TTC549 (cell line): ENCODE measurements around the gene MATK.
"Not testable (repeated sequence)": the region's sequence is repeated elsewhere in the genome, so short reads cannot be mapped to it uniquely, and the experiment has no call there.

Experiments
- FAIRE-seq: peaks from 2 replicates; lab custom pipeline; 2012; peaks lifted over from hg19 to GRCh38; lab: Jason Lieb, UNC

MATK gene

DNA sequence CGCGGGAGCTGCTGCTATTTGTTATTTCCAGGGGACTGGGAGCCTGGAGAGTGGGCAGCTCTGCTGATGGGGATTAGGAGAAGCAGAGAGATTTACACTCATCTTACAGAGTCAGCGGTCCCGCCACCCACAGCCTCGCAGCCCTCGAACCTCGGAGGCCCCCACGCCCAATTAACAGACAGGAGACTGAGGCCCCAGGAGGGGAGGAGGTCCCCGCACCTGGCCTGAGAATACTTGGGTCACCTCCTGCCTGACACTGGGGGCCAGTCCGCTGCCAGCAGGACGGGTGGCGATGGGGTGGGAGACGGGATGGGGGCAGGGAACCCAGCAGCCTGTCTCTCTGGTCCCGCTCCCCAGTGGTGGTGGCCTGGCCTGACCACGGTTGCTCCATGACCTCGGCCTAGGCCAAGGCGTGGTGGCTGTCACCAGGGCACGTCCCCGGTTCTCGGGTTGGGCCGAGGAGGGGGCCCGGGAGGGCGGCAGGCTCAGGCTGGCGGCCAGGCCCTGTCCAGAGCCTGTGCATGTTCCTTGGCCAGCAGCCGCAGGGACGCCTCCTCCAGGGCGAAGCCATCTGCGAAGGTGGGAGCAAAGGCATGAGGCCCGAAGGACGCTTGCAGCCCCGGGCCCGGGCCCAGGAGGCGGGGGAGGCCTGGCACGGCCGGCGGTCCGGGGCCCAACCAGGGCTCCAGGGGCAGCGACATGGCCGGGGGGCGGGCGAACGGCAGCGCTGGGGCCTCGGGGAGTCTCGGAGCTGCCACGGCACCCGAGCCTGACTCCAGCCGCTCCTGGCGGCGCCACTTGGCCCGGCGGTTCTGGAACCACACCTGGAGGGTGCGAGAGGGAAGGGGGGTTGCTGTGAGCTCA lies 15.8 kb downstream of the MATK start:
- no peak for FAIRE-seq

- FAIRE-seq, result no peak
Observed at GRCh38 chr19:3769494-3769893, 16.7 kb downstream of the MATK start.

DNA sequence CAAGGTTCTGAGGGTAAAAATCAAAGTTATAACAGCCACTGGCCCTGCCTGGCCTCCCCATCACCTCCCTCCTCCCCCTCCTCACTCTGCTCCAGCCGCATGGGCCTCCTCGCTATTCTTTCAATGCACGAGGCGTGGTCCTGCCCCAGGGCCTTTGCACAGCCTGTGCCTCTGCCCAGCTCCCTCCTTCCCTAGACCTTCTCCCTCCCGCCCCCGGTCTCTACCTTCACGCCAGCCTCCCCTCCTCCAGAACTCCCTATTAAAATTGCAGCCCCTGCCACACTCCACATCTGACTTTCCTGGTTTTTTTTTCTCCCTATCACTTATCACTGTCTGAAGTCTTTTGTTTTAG lies 17.5 kb downstream of the MATK start:
- FAIRE-seq, result no peak

DNA sequence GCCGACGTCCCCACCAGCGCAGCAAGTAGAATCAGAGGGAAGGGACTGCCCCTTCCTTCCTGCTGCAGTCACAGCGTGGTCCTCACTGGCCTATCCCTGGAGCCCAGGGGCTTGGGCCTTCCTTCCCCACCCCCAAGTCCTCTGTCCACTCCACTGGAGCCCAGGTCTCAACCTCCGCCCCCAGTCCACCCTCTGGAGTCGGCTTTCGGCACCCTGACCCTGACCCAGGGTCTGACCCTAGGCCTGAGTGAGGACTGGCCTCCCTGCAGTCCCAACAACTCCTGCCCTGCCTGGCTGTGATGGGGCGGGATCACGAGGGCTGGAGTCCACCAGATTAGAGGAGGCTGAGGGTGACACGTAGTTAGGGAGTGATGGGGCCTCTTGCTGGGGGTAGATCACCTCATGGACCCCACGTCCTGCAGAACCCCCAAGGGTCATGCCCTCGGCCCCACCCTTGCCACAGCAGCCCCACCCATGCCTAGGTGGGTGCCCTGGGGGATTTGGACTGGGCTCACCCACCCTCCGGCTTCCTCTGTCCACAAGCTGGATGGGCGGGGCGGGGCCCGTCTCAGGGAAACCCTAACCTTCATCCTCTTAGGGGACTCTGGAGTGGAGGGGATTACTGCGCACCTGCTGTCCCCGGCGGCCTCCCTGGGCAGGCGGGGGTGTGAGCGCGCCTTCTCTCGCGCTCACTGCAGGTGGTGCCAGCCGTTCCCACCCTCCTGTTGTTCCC lies 18.0 kb downstream of the MATK start:
- FAIRE-seq, result no peak

DNA sequence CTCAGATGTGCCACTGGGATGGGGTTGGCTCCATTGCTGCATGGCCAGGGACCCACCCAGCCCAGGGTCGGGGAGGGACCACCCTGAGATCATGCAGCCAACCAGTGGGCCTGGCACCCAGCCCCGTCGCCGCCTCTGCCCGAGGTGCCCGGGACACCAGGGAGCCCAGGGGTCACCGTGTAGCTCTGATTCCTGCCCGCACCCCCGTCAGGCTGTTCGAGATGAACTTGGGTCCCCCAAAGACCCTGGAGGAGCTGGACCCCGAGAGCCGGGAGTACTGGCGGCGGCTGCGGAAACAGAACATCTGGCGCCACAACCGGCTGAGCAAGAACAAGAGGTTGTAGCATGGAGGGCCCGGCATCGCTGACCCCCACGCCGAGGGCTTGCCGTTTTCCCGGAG lies 19.1 kb downstream of the MATK start:
- no peak for FAIRE-seq

GRCh38 chr19:3766520-3766919 lies 19.7 kb downstream of the MATK start:
- no peak for FAIRE-seq

- not testable (repeated sequence) for FAIRE-seq
Observed at GRCh38 chr19:3765757-3766156, 20.4 kb downstream of the MATK start.

DNA sequence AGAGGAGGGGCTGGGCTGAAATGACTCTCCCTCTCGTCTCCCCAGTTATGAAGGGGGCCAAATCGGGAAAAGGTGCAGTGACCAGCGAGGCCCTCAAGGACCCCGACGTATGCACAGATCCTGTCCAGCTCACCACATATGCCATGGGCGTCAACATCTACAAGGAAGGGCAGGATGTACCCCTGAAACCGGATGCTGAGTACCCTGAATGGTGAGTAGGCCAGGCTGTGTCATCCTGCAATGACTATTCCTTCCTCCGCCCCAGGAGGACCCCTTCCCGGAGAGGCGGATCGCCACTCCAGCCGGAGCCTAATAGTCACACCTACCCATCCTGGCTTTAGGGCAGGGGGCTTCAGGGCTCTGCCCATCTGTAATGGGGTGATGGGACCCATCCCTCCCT lies 21.1 kb downstream of the MATK start:
- FAIRE-seq, result no peak

- FAIRE-seq, result peak; percentile 80
Observed at GRCh38 chr19:3762501-3763459, 23.4 kb downstream of the MATK start, which contains the start of gene MRPL54. Gene MRPL54 (plus strand): TSS chr19:3762682. CDS start chr19:3762701, 19 bp downstream.

DNA sequence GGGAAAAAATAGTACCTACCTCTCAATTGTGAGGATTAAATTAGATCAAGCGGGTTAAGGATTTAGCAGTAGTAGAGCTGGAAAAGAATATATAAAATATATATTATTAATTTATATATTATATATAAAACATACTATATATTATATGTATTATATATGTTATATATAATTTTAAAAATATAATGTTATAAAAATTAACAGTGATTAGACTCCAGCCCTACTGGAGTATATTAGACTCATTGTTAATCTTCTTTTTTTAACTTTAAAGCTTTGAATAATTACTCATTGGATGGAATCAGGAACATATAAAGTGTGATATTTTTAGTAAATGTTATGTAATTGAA lies 24.1 kb downstream of the MATK start:
- no peak for FAIRE-seq

- FAIRE-seq, result no peak
Observed at GRCh38 chr19:3761382-3762129, 24.6 kb downstream of the MATK start, which contains the start of gene APBA3. Gene APBA3 (minus strand): TSS chr19:3761692. CDS start chr19:3760264, 1,428 bp downstream.

DNA sequence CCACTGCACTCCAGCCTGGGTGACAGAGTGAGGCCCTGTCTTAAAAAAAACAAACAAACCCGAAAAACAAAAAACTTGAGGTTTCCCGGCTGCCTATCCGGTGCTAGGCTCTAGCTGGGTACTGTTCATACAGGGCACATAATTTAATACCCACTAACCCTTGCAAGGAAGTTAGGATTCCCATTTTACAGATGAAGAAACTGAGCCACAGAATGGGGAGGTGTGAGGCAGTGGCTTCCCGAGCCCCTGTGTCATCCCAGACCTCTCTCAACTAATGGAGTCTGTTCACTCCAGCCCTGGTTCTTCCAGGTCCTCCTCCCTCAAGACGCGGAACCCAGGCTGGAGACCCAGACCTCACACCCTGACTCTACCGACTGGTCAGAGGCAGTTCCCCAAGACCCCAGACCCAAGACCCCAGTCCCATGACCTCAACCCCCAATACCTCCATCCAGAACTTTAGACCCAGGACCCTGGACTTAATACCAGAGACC lies 25.3 kb downstream of the MATK start:
- no peak for FAIRE-seq

DNA sequence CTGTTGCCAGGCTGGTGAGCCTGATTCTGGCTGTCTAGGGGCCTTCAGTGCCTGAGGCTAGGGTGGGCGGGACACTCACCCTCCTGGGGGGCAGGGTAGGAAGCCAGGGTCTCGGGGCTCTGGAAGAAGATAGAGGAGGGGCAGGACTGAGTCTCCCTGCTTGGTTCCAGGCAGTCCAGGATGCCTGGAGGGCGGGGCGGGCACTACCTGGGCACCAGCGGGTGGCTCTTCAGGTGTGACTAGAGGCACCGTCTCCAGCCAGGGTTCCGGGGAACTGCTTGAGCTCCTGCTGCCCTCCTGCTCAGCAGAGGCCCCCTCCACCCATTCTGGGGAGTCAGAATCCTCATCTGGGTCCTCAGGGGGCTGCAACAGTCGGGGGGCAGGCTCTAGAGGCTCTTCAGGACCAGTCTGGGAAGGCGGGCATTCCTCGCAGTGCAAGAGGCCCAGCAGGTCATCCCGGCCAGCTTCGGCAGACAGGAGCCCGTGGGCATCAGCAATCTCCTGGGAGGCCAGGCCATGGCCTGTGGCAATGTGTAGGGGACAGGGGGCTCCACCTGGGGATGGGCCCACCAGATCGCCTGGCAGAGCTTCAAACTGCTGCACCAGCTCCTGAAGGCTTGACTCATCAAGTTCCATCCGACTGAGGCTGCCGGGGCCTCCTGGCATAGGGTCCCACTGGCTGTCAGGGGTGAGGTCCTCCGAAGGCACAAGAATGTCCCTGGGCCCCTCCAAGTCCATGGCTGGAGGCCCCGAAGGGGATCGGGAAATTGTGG lies 26.5 kb downstream of the MATK start:
- no peak for FAIRE-seq

GRCh38 chr19:3758297-3758696 lies 27.9 kb downstream of the MATK start:
- FAIRE-seq, result not testable (repeated sequence)

DNA sequence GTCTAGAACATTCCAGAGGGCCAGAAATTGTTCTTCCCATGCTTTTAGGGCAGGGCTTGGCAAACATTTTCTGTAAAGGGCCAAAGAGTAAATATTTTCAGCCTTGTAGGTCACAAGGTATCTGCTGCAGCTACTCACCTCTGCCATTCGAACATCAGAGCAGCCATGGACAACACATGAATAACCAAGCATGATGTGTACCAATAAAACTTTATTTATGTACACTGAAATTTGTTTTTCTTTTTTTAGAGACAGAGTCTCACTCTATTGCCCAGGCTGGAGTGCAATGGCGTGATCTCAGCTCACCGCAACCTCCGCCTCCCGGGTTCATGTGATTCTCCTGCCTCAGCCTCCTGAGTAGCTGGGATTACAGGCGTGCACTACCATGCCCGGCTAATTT lies 28.5 kb downstream of the MATK start:
- not testable (repeated sequence) for FAIRE-seq

- FAIRE-seq, result no peak
Observed at GRCh38 chr19:3753631-3754410, 32.4 kb downstream of the MATK start.

DNA sequence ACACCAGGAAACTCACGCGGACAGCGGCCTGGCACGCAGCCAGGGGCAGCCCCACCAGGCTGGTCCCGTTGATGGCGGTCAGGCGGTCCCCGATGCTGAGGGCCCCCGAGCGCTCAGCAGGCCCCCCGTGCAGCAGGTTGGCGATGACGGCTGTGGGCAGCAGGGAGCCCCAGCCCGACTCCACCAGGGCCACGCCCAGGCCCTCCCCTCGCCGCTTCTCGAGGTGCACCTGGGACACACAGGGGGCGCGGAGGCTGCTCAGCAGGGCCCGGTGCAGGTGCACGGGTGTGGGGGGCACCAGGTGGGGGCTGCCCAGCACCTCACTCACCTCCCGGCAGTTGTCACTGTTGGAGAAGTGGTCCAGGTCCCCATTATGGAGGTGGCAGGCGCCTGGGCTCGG lies 33.7 kb downstream of the MATK start:
- no peak for FAIRE-seq

DNA sequence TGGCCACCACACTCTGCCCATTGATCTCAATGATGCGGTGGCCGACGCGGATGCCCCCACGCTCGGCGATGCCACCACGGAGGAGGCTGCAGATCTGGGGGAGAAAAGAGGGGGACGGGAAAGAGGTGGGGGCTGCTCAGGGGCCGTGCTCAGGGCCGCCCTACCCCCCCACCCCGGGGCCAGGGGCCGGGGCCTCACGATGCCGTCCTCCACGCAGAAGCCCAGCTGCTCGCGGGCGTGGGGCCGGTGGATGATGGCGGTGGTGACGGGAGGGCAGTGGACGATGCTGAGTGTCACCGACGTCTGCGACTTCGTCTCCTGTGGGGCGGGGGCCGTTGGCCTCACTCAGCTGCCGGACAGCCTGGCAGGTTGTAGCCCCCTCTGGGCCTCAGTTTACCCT lies 34.9 kb downstream of the MATK start:
- no peak for FAIRE-seq

DNA sequence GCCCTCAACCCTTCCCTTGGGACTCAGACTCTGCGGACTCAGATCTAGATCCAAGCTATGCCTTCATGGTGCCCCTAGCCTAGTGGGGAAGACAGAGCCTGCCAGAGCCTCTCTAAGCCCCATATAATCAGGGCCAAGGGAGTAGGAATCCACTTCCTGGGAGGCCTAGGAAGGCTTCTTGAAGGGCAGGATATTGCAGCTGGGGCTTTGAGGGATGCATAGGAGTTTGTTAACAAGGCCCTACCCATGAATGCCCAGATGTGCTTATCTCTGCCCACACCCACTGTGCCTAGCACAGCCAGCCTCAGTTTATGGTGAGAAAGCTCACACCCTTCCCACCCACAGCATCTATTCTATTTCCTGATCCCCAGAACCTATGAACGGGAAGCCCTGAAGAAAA lies 36.0 kb downstream of the MATK start:
- FAIRE-seq, result no peak

DNA sequence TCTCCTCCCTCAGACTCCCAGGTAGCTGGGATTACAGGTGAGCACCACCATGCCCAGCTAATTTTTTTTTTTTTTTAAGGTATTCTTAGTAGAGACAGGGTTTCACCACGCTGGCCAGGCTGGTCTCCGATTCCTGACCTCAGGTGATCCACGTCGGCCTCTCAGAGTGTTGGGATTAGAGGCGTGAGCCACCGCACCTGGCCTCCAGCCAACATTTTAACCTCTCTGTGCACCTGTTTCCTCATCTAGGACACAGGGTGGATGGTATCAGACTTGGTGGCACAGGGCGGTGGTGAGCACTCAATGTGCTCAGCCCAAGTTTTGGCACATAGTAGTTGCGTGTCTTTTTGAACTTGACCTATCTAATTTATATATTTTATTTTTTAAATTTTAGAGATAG lies 37.2 kb downstream of the MATK start:
- FAIRE-seq, result no peak
